Neural cell (in vitro differentiated cells): ENCODE results near the gene HIVEP3.

ENCODE experiments used
- POLR2AphosphoS5 ChIP-seq: IDR thresholded peaks from 2 replicates; pipeline ENCODE4 v1.6.1; 2012
- TF ChIP-seq, protein P1 (sequence below): fragments of 450-650 bp; IDR thresholded peaks from 2 replicates; pipeline ENCODE4 v1.5.1; 2014; ENCODE audit warnings: antibody characterized with exemption, mild to moderate bottlenecking, moderate library complexity; ENCODE audit not compliant: poor library complexity, severe bottlenecking

GRCh38 chr1:41856151-41856943 is 62.4 kb downstream of the HIVEP3 start:
- TF ChIP-seq POLR2AphosphoS5 = no peak
- TF ChIP-seq, protein P1, sequence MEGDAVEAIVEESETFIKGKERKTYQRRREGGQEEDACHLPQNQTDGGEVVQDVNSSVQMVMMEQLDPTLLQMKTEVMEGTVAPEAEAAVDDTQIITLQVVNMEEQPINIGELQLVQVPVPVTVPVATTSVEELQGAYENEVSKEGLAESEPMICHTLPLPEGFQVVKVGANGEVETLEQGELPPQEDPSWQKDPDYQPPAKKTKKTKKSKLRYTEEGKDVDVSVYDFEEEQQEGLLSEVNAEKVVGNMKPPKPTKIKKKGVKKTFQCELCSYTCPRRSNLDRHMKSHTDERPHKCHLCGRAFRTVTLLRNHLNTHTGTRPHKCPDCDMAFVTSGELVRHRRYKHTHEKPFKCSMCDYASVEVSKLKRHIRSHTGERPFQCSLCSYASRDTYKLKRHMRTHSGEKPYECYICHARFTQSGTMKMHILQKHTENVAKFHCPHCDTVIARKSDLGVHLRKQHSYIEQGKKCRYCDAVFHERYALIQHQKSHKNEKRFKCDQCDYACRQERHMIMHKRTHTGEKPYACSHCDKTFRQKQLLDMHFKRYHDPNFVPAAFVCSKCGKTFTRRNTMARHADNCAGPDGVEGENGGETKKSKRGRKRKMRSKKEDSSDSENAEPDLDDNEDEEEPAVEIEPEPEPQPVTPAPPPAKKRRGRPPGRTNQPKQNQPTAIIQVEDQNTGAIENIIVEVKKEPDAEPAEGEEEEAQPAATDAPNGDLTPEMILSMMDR = no peak
